Kidney (tissue), 14 donors: ENCODE data around the gene CRYL1. TPM values are rescaled to one million over a fixed set of nuclear protein-coding genes. Genes with fewer than 3 reads are reported as not detected.

Experiments
- DNase-seq, 5 donors: peaks; one replicate each; pipeline ENCODE4 v3.0.0-alpha.2; 2013 to 2020
- FAIRE-seq: peaks from 2 replicates; lab custom pipeline; 2012; peaks lifted over from hg19 to GRCh38; lab: Jason Lieb, UNC
- H3K27ac ChIP-seq, 2 donors: one replicate each; pipeline ENCODE4 v1.7.0; 2013; ENCODE audit warnings: low read depth in 2 of 2, low read length in 2 of 2, inconsistent platforms in 1 of 2
- H3K27me3 ChIP-seq: one replicate; pipeline ENCODE4 v1.7.1; 2013; ENCODE audit warnings: low read length, inconsistent platforms; ENCODE audit not compliant: control insufficient read depth, insufficient read depth
- H3K36me3 ChIP-seq, 3 donors: one replicate each; pipeline versions ENCODE4 v1.7.0 to v1.7.1; 2013; ENCODE audit warnings: low read length in 3 of 3, control low read depth in 1 of 3, inconsistent platforms in 1 of 3; ENCODE audit not compliant: insufficient read depth in 3 of 3, control insufficient read depth in 2 of 3
- H3K4me1 ChIP-seq, 3 donors: one replicate each; pipeline versions ENCODE4 v1.7.0 to v1.7.1; 2013; ENCODE audit warnings: low read length in 3 of 3, inconsistent platforms in 1 of 3, low read depth in 1 of 3; ENCODE audit not compliant: control insufficient read depth in 2 of 3, insufficient read depth in 2 of 3
- H3K4me3 ChIP-seq, 3 donors: one replicate each; pipeline versions ENCODE4 v1.7.0 to v1.8.1; 2013; ENCODE audit warnings: low read length in 3 of 3, control low read depth in 1 of 3, inconsistent platforms in 1 of 3
- H3K9ac ChIP-seq, 3 donors: one replicate each; pipeline versions ENCODE4 v1.7.0 to v1.7.1; 2013; ENCODE audit warnings: low read length in 3 of 3, control low read depth in 1 of 3, inconsistent platforms in 1 of 3
- H3K9me3 ChIP-seq, 3 donors: one replicate each; pipeline versions ENCODE4 v1.7.0 to v1.7.1; 2013; ENCODE audit warnings: low read length in 3 of 3, control low read depth in 1 of 3, inconsistent platforms in 1 of 3; ENCODE audit not compliant: control insufficient read depth in 2 of 3, insufficient read depth in 1 of 3
- intact Hi-C: fragments of 100-400 bp; cut with DNase I; formaldehyde crosslinking; loops from one replicate; pipeline ENCODE4 v1.11.1; 2022
- polyA plus RNA-seq: library from polyadenylated mRNA; stranded (reverse); fragments of 350-450 nt; fragmentation: Illumina TruSeq; extraction: RNeasy Lipid Tissue Mini Kit (QIAGEN cat#74804); gene quantifications from one replicate; pipeline ENCODE4 v1.2.3, GENCODE V29; 2014; ENCODE audit warnings: low read depth, low replicate concordance; ENCODE audit not compliant: insufficient read depth
- total RNA-seq: library from RNA; stranded (reverse); fragmentation: NEBNext Ultra II Directional; extraction: Animal tissue kit (Norgen Biotek cat#: 25700); gene quantifications from one replicate; pipeline ENCODE4 v1.2.1, GENCODE V29; 2021
- TF ChIP-seq, protein P1 (sequence below): IDR thresholded peaks from 3 replicates; pipeline ENCODE4 v1.5.1; 2012; ENCODE audit warnings: mild to moderate bottlenecking, moderate library complexity, borderline replicate concordance; ENCODE audit not compliant: insufficient read depth; ENCODE audit errors: extremely low read depth
- donor health status: control.
- donor health status: control.
- donor health status: control.
- donor health status: control.
- donor health status: control.
- donor health status: DM: yes; HTN: yes; CAD: no.
- donor health status: Normal renal cell carcinoma (clear cell type).

Gene CRYL1
- total and polyA plus RNA-seq, 2 donors from 2014 or later: 130 to 462 TPM

DNA sequence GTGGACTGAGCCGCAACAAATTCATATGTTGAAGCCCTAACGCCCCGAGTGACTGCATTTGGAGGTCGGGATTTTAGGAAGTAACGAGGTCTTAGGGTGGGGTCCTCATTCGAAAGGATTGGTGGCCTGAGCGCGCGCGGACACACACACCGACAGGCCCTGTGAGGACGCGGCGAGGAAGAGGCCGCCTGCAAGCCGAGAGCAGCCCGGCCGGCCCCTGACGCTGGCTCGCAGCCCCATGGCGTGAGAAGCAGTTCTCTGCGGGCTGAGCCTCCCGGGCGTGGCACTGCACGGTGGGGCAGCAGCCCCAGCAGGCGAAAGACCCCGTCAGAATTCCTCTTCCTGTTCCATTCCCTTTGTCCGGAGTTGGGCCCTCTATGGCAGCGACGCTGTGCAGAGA lies 131.2 kb downstream of the CRYL1 start:
- H3K4me3 ChIP-seq: no peak overlapping the region
- H3K9me3 ChIP-seq: peaks cover 0 to 2% (median 0%) of the 10 kb centered on the region in 3 donors
- intact Hi-C loops: no loop called here
- H3K4me1 ChIP-seq: no peaks in the 10 kb centered on the region
- TF ChIP-seq, protein P1, sequence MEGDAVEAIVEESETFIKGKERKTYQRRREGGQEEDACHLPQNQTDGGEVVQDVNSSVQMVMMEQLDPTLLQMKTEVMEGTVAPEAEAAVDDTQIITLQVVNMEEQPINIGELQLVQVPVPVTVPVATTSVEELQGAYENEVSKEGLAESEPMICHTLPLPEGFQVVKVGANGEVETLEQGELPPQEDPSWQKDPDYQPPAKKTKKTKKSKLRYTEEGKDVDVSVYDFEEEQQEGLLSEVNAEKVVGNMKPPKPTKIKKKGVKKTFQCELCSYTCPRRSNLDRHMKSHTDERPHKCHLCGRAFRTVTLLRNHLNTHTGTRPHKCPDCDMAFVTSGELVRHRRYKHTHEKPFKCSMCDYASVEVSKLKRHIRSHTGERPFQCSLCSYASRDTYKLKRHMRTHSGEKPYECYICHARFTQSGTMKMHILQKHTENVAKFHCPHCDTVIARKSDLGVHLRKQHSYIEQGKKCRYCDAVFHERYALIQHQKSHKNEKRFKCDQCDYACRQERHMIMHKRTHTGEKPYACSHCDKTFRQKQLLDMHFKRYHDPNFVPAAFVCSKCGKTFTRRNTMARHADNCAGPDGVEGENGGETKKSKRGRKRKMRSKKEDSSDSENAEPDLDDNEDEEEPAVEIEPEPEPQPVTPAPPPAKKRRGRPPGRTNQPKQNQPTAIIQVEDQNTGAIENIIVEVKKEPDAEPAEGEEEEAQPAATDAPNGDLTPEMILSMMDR: no peak
- DNase-seq (no peak), FAIRE-seq (no peak)
- no peak overlapping the region for H3K27ac ChIP-seq
- no peaks in the 10 kb centered on the region for H3K27me3 ChIP-seq
- no peaks in the 10 kb centered on the region for H3K36me3 ChIP-seq
- no peak overlapping the region for H3K9ac ChIP-seq

DNA sequence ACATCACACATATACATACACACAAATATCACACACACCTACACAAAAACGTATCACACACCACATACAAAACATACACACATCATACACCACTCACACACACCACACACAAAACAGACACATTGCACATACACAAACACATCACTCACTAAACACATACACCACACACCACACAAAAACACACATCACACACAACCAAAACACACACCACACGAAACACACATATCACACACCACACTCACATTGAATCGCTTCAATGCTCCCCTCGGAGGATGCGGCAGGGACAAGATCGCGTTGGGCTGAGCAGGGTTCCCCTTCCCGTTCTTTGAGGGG lies 131.5 kb downstream of the CRYL1 start:
- H3K4me3 ChIP-seq: no peak overlapping the region
- H3K4me1 ChIP-seq: no peaks in the 10 kb centered on the region
- TF ChIP-seq, protein P1: no peak
- no peak for FAIRE-seq
- H3K27ac ChIP-seq: no peak overlapping the region
- H3K9ac ChIP-seq: no peak overlapping the region
- no peak for DNase-seq
- no peaks in the 10 kb centered on the region for H3K36me3 ChIP-seq
- H3K9me3 ChIP-seq: peaks cover 0 to 2% (median 0%) of the 10 kb centered on the region in 3 donors
- intact Hi-C loops: no loop called here
- no peaks in the 10 kb centered on the region for H3K27me3 ChIP-seq

DNA sequence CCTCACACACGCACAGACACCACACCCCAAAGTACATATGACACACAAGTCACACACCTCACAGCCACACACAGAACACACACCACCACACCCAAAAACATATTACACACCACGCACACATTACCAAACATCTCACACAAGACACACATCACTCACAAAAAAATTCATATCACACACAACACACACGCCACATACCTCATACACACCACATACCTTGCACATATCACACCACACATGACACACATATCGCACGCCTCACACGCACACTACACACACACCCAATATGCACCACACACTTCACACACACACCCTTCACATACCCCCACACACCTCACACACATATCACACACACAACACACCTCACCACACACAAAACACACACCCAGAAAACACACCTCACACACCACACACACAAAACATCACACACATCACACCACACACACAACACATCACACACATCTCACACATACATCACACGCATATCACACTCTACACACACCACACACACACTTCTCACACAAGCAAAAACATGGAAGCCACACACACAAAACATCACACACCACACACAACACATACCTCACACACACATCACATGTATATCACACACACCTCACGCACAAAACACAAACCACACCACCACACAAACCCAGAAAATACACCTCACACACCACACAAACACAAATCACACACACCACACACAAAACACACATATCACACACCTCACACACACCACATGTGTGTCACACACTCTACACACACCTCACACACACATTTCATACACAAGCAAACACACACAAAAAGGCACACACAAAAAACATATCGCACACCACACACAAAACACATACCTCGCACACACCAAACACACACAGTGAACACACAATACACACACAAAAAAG lies 132.1 kb downstream of the CRYL1 start:
- intact Hi-C loops: no loop called here
- no peak overlapping the region for H3K4me3 ChIP-seq
- no peaks in the 10 kb centered on the region for H3K27me3 ChIP-seq
- no peak overlapping the region for H3K9ac ChIP-seq
- no peaks in the 10 kb centered on the region for H3K4me1 ChIP-seq
- DNase-seq (no peak), FAIRE-seq (no peak)
- TF ChIP-seq, protein P1: no peak
- no peaks in the 10 kb centered on the region for H3K36me3 ChIP-seq
- peaks cover 0 to 2% (median 0%) of the 10 kb centered on the region in 3 donors for H3K9me3 ChIP-seq
- H3K27ac ChIP-seq: no peak overlapping the region
